GM19328 (cell line): ENCODE measurements around the gene CDCA7L.
"Not testable (repeated sequence)": the region's sequence is repeated elsewhere in the genome, so short reads cannot be mapped to it uniquely, and the experiment has no call there.

ENCODE experiments used
- ATAC-seq: cut with Tn5 transposase; IDR thresholded peaks from one replicate; pipeline ENCODE4 v1.9.1; 2021; ENCODE audit warnings: mild to moderate bottlenecking, moderate library complexity; ENCODE audit not compliant: unreplicated experiment

The CDCA7L gene

DNA sequence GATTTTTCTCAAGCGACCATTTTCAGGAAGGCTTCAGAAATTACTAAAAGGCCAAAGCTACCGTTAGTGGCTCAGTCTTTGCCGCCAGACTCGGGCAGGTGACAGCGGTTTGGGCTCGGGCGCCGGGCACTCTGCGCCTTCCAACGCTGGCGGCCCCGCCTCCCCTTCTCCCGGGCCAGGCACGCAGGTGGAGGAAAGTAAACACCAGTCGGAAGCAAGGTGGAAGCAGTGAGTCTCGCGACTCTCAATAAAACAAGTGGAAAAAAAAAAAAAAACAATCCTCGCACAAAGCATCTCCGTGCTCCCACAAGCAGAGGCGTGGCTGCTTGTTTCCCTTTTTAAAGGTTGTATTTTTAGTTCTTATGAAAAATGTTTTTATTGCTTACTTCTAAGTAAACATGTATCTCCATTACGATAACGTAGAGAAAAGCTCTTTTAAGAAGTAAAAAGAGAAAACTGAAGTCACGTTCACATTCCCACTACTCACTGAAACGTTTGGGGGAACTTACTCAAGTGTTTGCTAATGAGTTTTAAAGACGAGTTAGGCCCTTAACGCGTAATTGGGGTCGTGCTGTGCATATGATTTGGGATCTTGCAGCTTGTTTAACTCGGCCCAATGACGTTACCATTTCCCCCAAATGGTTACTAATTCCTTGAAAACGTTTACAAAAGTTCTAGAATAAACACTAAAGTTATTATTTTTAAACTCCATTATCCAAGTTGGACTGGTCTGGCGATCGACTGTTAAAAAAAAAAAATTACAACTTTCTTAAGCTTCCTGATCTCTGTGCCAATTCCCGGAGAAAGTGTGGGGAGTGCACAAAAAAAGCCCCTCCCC is 864 bp downstream of the CDCA7L start:
- ATAC-seq = no peak

DNA sequence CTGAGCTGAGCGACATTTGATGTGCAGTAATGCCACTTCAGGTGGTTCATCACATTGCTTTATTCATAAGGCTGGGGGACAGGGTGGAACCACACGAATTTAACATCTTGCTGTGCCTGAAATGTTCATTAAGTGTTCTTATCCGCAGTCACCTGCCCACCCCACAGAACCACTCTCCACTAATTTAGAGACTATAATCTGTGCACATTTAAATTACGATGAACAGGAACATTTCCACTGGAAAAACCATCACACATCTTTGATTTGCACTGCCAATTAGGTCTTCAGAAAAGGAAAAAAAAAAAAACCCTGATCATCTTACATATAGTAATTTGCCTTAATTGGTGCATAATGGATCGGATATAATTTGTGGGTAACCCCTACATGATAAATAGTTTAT is 2.3 kb downstream of the CDCA7L start:
- ATAC-seq = no peak

DNA sequence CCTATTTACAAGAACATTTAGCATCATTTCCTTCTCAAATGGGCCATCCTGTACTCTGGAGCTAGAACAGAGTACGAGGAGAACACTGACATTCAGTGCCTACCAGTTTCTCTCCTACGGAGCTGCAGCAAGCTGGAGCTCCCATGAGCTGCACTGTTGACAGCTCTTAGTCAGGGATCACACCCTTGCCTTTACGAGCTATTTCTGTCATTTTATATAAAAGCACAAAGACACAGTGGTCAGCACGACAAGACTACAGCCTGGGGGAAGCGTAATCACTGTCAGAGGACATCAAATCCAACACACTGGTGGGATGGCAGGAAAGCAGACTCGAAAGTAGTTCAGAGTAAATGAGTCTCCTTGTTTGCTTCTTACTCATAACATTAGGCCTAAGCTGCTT is 2.7 kb downstream of the CDCA7L start:
- no peak for ATAC-seq

DNA sequence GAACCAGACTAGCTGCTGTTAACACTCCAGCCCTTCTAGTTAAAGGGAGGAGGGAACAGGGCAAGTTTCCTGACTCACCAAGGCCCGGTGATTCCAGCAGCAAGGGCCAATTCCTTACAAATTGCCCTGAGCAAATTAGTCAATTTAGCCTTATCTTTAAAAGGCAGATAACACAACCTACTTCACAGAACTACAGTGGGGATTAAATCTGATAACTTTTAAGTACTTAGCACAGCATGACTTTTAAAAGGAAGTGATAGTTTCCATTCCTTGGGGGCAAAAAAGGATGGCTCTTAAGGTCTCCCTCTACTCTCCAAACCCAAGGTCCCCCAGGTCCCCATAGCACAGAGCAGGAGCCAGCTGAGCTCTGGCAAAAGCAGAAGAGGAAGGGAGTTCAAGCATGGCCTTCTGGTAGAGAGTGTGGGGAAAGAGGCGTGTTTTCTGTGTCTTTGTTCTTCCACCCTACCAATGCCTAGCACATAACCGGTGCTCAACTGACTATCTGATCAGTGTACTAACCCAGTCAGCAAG is 4.0 kb downstream of the CDCA7L start:
- peak; percentile 23 for ATAC-seq

DNA sequence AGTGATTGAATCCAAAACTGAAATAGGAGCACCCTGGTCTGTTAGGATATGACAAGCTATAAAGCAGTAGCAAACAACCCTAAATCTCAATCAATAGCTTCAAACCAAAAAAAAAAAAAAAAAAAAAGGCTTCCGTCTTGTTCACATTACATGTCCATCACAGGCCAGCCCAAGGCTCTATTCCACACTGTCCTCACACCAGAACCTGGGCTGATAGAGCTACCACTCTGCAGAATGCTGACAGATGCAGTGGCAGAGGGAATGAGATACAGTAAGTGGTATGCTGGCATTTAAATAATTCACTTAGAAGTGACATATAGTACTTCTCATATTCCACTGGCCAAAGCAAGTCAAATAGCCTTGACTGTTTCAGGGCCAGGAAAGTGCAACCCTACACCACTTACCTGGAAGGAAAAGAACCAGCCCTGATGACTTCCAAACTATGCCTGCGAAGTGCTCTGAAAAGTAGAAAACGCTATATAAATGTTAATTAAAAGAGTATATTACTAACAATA is 5.8 kb downstream of the CDCA7L start:
- ATAC-seq = no peak

DNA sequence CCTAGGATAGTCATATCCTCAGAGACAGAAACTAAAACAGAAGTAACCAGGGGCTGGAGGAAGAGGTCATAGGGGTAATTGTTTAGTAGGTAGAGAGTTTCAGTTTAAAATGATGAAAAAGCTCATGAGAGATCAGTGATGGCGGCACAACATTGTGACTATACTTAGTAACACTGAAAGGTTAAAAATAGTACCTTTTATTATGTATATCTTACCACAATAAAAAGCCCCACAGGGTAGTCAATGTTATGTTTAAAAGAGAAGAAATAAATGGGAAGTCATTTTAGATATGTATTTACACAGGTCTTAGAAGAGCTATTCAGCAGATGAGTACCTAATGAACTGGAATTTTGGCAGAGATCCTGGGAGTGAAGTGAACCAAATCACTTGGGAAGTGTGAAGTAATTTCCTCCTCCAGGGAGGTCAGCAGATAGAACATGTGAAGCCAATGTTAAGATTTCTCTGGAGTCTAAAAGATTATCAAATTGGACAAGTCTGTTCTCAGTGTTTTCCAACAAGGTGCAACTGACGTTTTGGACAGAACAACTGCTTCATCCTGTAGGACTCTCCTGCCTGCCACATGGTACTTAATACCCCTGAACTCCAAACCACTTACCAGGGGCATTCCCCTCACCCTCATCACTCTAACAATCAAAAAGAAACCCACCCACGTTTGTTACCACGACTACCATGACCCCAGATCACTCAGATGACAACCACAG is 6.4 kb downstream of the CDCA7L start:
- ATAC-seq = peak; percentile 69

DNA sequence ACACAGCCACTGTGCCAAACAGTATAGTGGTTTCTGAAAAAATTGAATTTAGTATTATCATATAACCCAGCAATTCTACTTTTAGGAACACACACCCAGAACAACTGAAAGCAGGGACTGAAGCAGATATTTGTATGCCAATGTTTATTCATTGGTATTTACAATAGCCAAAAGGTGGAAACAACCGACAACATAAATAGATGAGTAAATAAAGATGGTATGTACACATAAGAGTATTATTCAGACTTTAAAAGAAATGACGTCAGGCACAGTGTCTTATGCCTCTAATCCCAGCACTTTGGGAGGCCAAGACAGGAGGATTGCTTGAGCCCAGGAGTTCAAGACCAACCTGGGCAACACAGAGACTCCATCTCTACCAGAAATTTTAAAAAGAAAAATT is 7.2 kb downstream of the CDCA7L start:
- no peak for ATAC-seq

DNA sequence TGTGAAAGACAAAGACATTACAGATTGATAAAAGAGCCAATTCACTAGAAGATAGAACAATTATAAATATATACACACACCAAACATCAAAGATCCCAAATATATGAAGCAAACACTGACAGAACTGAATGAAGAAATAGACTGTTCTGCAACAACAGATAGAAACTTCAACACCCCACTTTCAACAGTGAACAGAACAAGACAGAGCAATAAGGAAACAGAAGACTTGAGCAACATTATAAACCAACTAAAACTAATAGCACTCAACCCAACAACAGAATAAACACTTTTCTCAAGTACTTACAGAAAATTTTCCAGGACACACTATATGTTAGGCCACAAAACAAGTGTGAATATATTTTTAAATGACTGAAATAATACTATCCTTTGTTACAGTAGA is 10.9 kb downstream of the CDCA7L start:
- ATAC-seq = no peak

DNA sequence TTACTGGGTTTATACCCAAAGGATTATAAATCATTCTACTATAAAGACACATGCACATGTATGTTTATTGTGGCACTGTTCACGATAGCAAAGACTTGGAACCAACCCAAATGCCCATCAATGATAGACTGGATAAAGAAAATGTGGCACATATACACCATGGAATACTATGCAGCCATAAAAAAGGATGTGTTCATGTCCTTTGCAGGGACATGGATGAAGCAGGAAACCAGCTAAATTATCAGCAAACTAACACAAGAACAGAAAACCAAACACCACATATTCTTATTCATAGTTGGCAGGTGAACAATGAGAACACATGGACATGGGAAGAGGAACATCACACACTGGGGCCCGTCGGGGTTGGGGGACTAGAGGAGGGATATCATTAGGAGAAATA is 12.4 kb downstream of the CDCA7L start:
- ATAC-seq = not testable (repeated sequence)

DNA sequence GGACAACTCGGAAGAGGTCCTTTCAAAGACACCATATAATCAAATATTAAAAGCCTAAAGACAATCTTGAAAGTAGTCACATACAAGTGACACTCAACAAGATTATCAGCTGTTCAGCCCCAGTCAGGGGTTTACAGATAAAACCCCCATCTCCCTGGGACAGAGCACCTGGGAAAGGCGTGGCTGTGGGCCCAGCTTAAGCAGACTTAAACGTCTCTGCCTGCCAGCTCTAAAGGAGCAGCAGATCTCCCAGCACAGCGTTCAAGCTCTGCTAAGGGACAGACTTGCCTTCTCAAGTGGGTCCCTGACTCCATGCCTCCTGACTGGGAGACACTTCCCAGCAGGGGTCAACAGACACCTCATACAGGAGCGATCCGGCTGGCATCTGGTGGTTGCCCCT is 18.0 kb downstream of the CDCA7L start:
- no peak for ATAC-seq

DNA sequence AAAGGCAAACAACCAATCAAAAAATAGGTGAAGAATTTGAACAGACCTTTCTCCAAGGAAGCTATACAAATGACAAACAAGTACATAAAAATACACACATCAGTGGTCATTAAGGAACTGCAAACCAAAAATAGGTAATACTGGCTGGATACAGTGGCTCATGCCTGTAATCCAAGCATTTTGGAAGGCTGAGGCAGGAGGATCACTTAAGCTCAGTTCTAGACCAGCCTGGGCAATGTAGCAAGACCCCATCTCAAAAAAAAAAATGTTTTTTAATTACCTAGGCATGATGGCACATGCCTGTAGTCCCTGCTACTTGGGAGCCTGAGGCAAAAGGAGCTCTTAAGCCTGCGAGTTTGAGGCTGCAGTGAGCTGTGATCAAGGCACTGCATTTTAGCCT is 19.3 kb downstream of the CDCA7L start:
- ATAC-seq = no peak

DNA sequence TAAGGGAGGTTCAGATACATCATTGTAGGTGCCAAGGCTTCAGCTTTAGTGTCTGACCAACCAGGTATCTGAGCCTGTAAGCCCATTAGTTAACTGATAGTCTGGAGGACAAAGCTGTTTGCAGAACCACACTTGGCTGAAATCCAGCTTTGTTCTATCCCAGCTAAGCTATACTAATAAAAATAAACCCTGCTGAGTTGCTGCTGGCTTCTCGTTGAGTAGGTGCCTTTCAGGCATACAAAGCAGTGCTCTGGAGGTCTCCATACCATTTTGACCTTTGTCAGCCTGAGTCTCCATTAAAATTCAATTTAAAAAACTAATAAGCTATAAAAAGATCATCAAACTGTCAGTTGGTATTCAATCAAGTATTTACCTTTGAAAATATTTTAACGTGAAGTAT is 22.0 kb downstream of the CDCA7L start:
- no peak for ATAC-seq

DNA sequence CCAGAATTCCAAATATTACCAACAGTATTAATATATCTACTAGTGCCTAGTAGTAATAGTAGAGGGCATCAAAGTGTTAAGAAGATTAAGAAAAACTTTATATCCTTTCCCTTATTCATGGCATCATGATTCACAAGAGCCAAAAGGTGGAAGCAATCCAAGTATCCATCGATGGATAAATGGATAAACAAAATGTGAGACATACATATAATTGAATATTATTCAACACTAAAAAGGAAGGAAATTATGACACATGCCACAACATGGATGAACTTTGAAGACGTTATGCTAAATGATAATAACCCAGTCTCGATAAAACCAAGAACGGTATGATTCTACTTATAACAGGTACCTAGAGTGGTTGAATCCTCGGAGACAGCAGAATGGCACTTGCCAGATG is 23.1 kb downstream of the CDCA7L start:
- no peak for ATAC-seq

DNA sequence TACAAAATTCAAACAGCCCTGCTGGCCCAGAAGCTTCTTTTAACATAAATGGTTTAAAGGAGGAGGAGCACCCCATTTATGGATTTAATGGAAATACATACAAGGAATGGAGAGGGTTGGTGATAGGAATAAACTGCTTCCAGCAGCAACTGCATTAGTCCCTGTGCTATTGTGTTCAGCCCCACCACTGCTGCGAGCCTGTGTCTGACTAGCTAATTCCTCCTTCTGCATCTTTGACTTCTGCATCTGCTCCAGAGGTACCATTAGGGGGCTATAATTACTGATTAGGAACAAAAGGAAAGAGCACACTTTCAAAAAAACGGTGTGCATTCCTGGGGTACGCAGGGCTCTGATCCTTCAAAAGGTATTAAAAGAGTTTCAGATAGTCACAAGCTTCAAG is 24.8 kb downstream of the CDCA7L start:
- ATAC-seq = no peak

DNA sequence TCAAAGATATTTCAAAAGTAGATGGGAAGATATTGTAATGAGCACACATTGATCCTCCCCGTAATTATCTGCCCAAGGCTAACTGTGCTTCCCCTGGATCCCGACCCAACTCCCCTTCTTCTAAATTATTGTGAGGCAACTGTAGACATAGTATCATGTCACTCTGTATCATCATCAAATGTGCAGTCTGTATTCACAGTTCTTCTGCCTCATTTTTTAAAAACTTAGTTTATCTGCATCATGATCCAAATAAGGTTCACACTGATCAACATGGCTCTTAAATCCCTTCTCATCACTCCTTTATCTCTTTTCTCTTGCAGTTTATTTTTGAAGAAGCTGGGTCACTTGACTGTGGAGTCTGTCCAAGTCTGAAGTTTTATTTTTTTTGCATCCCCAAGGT is 27.5 kb downstream of the CDCA7L start:
- ATAC-seq = no peak

DNA sequence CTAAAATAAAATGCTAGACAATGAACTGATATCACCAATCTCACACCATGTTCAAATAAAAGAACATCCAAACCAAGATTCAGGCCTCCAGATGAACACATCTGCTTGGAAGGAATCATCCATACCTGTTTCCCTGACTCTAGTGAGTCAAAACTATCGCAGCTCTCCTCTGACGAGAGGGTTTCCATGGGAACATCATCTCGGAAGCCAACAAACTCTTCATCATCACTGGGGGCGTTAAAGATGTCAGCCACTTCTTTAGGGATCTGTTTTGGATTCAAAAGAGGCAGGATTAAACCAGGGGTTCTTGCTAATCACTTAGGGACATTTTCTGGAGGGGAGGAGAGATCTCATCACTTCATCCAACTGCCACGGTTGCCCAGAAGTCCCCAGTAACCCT is 29.1 kb downstream of the CDCA7L start:
- no peak for ATAC-seq

DNA sequence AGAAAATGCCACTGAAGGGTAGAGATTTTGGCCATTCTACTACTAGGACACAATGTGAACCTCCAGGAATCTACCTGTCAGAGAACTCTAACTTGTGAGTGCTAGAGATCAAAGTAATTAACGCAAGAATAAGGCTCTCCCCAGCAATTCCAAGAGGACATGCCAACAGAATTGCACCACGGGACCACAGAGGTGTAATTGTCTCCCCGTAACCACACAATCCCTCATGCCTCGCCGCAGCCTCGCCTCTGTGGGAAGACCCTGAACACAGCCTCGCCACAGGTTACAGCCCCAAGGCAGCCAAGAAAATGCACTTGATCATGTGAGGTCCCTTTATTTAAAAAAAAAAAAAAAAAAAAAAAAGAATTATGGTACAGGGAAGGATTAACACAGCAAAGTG is 29.5 kb downstream of the CDCA7L start:
- ATAC-seq = no peak

DNA sequence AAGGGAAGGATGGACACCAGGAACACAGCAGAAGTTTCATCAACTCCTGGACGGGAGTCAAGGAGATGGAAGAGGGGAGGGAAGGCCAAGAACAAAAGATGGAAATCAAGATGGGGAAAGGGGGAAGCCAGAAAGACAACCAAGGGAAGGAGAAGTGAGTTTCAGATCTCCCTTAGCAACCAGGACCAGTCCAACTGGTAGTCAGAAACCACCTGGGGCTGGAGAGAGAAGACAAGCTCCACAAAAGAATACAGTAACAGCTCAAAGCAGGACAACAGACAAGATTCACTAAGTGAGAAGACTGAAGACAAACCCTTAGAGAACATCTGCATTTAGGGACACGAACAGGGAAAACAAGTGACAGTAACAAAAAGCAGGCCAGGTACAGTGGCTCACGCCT is 30.6 kb downstream of the CDCA7L start:
- no peak for ATAC-seq

DNA sequence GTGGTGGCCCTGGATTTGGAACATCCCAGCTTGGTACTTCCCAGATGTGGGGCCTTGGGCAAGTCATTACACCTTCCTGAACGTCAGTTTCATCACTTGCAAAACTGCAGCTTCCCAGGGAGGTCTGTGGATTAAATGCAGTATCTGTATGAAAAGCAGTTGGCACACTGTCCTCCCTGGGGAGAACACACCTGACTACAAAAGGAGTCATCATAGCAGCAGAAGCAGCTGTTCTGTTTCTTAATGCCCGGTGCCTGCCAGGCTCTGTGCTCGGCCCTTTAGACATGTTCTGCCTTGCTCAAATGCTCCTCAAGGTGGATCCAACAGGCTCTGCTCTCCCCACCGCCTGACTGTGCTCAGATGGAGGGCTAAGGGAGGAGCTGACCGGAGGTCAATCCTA is 31.0 kb downstream of the CDCA7L start:
- ATAC-seq = no peak

DNA sequence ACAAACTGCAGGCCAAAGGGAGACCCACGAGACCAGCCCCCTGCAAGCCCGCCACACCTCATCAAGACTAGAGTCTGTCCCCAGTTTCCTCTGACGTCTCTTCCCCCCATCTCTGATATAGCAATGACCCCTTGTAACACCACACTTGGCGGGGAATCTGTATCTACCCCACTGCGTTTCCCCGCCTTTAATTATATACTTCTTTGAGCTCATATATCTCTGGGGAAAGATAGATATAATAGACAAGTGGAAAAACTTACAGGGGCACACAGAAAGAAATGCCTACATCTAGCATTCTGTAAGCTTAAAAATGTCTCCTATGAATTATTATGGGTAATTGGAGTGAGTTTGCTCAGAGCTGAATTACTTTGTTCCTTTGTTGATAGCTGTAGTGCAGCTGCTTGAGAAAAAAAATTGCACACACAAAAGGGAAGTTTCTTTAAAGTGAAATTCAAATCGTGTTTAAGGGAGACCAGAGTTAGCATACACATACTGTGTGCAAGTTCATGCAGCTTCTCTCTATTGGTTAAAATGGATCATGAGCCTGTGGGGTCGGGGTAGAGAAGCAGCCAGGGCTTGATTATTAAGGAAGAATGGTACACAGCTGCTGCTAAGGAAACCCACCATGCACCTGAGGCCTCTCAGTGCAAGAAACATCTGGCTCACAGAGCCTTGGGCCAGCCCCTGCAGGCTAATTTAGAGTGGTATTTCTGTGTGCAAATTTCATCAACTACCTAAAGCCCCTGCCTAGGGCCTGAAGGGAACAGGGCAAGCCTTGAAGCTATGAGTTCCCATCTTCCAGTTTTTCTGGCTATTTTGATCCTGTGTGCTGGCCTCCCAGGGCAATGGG is 32.5 kb downstream of the CDCA7L start:
- ATAC-seq = no peak

DNA sequence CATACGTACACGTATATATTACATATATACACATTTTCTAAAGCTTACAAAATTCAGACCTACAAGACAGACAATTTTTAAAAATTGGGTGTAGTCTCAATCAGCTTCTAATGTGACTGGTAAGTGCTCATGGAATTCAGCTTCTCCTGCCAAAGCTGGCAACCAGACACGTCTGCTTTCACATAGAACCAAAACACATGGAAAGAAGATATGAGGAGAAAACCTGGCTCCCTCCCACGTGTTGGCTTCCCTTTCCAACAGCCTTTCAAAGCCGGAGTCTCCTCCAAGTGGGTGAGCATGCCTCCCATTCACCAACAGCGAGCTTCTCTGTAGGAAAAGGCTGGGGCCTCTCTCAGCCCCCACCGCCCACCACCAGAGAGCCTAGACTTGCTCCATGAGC is 33.4 kb downstream of the CDCA7L start:
- ATAC-seq = no peak
